Natural killer cell treated with Interleukin-12 subunit alpha and Interleukin-12 subunit beta and Interleukin-15 and Interleukin-18, amount 100 ng/mL, for 72 hours (primary cell): Measurements from ENCODE around the gene ZC3H4. TPM values are rescaled to one million over a fixed set of nuclear protein-coding genes. Genes with fewer than 3 reads are reported as not detected.

Source experiments
- ATAC-seq, 2 donors: fragments of 150-1000 bp; cut with Tn5 transposase in 1 of 2; sonication (Bioruptor Pico), chemical (Tn5 transposase) in 1 of 2; 2 replicates each; pipeline ENCODE4 v1.10.0; 2021
- DNase-seq: peaks from one replicate; pipeline ENCODE4 v3.0.0; 2022; ENCODE audit warnings: low spot score
- H3K27ac Mint-ChIP-seq, 2 donors: 1 replicate in 1 of 2; 2 replicates in 1 of 2; pipeline ENCODE4 v1.8.0; 2022; ENCODE audit warnings: mixed read lengths in 2 of 2, mild to moderate bottlenecking in 1 of 2, moderate library complexity in 1 of 2
- H3K27me3 Mint-ChIP-seq, 2 donors: 1 replicate in 1 of 2; 2 replicates in 1 of 2; pipeline ENCODE4 v1.8.0; 2022; ENCODE audit warnings: mixed read lengths in 2 of 2
- H3K36me3 Mint-ChIP-seq: one replicate; pipeline ENCODE4 v1.8.0; 2022; ENCODE audit warnings: mixed read lengths
- H3K4me1 Mint-ChIP-seq, 2 donors: 1 replicate in 1 of 2; 2 replicates in 1 of 2; pipeline ENCODE4 v1.8.0; 2022; ENCODE audit warnings: low read depth in 2 of 2, mixed read lengths in 2 of 2, mild to moderate bottlenecking in 1 of 2
- H3K4me3 Mint-ChIP-seq: one replicate; pipeline ENCODE4 v1.8.0; 2022; ENCODE audit warnings: mixed read lengths
- H3K9me3 Mint-ChIP-seq: 2 replicates; pipeline ENCODE4 v1.8.0; 2022; ENCODE audit warnings: mixed read lengths
- total RNA-seq, 2 donors: library from RNA; stranded (reverse); gene quantifications; one replicate each; pipeline ENCODE4 v1.2.3, GENCODE V29; 2022

Gene ZC3H4
- total RNA-seq, 2 donors from 2014 or later, result 150 to 169 TPM

GRCh38 chr19:47018923-47019322, 94.7 kb downstream of the ZC3H4 start:
- no peak for ATAC-seq
- H3K4me1 Mint-ChIP-seq, result peaks cover 0 to 7% of the 10 kb centered on the region in 2 donors
- no peak overlapping the region for H3K27ac Mint-ChIP-seq
- peaks cover 0 to 19% of the 10 kb centered on the region in 2 donors for H3K27me3 Mint-ChIP-seq
- peak overlapping the region; percentile 17 for H3K4me3 Mint-ChIP-seq
- DNase-seq, result no peak
- no peaks in the 10 kb centered on the region for H3K36me3 Mint-ChIP-seq
- no peaks in the 10 kb centered on the region for H3K9me3 Mint-ChIP-seq

Other genes starting within 250 kb of the ZC3H4 start
- not detected for gene NPAS1, start 93.9 kb downstream of the ZC3H4 start, total RNA-seq
- gene TMEM160, start 65.2 kb downstream of the ZC3H4 start, total RNA-seq, result 10 to 100 TPM; 35.0 to 62.7 TPM
- gene SAE1, start 17.1 kb upstream of the ZC3H4 start, total RNA-seq, result 100 to 1,000 TPM in 1 of 2 donors, 10 to 100 TPM in 1; 95.6 to 158 TPM
- 1 to 10 TPM; 4.8 to 9.7 TPM for gene BBC3, start 117.4 kb upstream of the ZC3H4 start, total RNA-seq
- gene CCDC9, start 142.7 kb upstream of the ZC3H4 start, total RNA-seq, result 10 to 100 TPM; 42.8 to 58.4 TPM
- 10 to 100 TPM; 14.0 to 16.1 TPM for gene INAFM1, start 161.1 kb upstream of the ZC3H4 start, total RNA-seq
- gene C5AR1, start 196.1 kb upstream of the ZC3H4 start, total RNA-seq, result 1 to 10 TPM; 1.3 to 7.6 TPM
- 1 to 10 TPM in 1 of 2 donors, under 1 TPM in 1; 0.19 to 2.6 TPM for gene C5AR2, start 218.4 kb upstream of the ZC3H4 start, total RNA-seq
- gene DHX34, start 235.5 kb upstream of the ZC3H4 start, total RNA-seq, result 10 to 100 TPM; 17.7 to 43.9 TPM